Fibroblast of villous mesenchyme (primary cell): ENCODE measurements around the gene ADPRH. TPM values are rescaled to one million over a fixed set of nuclear protein-coding genes. Genes with fewer than 3 reads are reported as not detected.

Experiments
- DNase-seq: peaks from one replicate; pipeline ENCODE4 v3.0.0-alpha.2; 2010; ENCODE audit warnings: low read depth
- H3K4me3 ChIP-seq: 2 replicates; pipeline ENCODE4 v1.5.1; 2011; ENCODE audit warnings: low read depth, mild to moderate bottlenecking, low read length
- CTCF ChIP-seq: IDR thresholded peaks from 2 replicates; pipeline ENCODE4 v1.5.1; 2012; ENCODE audit warnings: low read depth, mild to moderate bottlenecking, low read length; ENCODE audit not compliant: insufficient read depth
- total RNA-seq: library from RNA; depleted of rRNA; stranded (reverse); fragments of >200 nt; gene quantifications from 2 replicates; pipeline ENCODE4 v1.2.3, GENCODE V29; 2012

ADPRH gene
- total RNA-seq, 1 donor: 3.0 TPM

GRCh38 chr3:119626196-119626595 is 46.9 kb downstream of the ADPRH start:
- no peak for DNase-seq
- no peak overlapping the region for H3K4me3 ChIP-seq
- TF ChIP-seq CTCF: no peak

- DNase-seq: no peak
- H3K4me3 ChIP-seq: no peak overlapping the region
- no peak for TF ChIP-seq CTCF
Measured at GRCh38 chr3:119627461-119627860, 48.2 kb downstream of the ADPRH start.

GRCh38 chr3:119628390-119628789 is 49.1 kb downstream of the ADPRH start:
- no peak for DNase-seq
- no peak for TF ChIP-seq CTCF
- no peak overlapping the region for H3K4me3 ChIP-seq

GRCh38 chr3:119628816-119629445 is 49.6 kb downstream of the ADPRH start:
- H3K4me3 ChIP-seq: no peak overlapping the region
- no peak for TF ChIP-seq CTCF
- DNase-seq: peak; percentile 16

GRCh38 chr3:119630128-119630879 is 51.0 kb downstream of the ADPRH start:
- no peak for TF ChIP-seq CTCF
- peak; percentile 75 for DNase-seq
- H3K4me3 ChIP-seq: no peak overlapping the region

GRCh38 chr3:119630880-119631329 is 51.6 kb downstream of the ADPRH start:
- no peak overlapping the region for H3K4me3 ChIP-seq
- peak; percentile 12 for DNase-seq
- TF ChIP-seq CTCF: no peak

GRCh38 chr3:119631516-119631915 is 52.2 kb downstream of the ADPRH start:
- no peak overlapping the region for H3K4me3 ChIP-seq
- no peak for TF ChIP-seq CTCF
- DNase-seq: peak; percentile 18
